ENCODE measurements around the gene GASK1B. TPM values are rescaled to one million over a fixed set of nuclear protein-coding genes. Genes with fewer than 3 reads are reported as not detected.

GASK1B gene
- total RNA-seq, 1 donor from 2014 or later = 61.9 TPM

- Histone ChIP-seq H3K27ac (replicated peaks) (no peak overlapping the region), H3K4me1 (peaks cover 32% of the 10 kb centered on the region), H3K36me3 (peaks cover 38% of the 10 kb centered on the region), H3K4me3 (no peak overlapping the region), H3K27me3 (ENCODE audit: low read depth) (no peaks in the 10 kb centered on the region), H3K9me3 (replicated peaks) (no peaks in the 10 kb centered on the region)
- no peak for DNase-seq
- intact Hi-C loops (cut with micrococcal nuclease) = no loop called here
- TF ChIP-seq CTCF (IDR thresholded peaks at IDR 0.05; ENCODE audit: borderline replicate concordance) = no peak
Observed at GRCh38 chr4:158128540-158128939, 44.3 kb downstream of the GASK1B start.

- intact Hi-C loops (cut with micrococcal nuclease) = no loop called here
- no peak for DNase-seq
Observed at GRCh38 chr4:158125310-158125709, 47.5 kb downstream of the GASK1B start.

More at GRCh38 chr4:158125310-158125709, 47.5 kb downstream of the GASK1B start:
- no peak for TF ChIP-seq CTCF (IDR thresholded peaks at IDR 0.05; ENCODE audit: borderline replicate concordance)
- peaks cover 37% of the 10 kb centered on the region for H3K36me3 ChIP-seq
- H3K4me1 ChIP-seq = peaks cover 20% of the 10 kb centered on the region
- H3K4me3 ChIP-seq = no peak overlapping the region
- no peaks in the 10 kb centered on the region for H3K9me3 ChIP-seq (replicated peaks)
- no peak overlapping the region for H3K27ac ChIP-seq (replicated peaks)
- H3K27me3 ChIP-seq (ENCODE audit: low read depth) = no peaks in the 10 kb centered on the region

Other genes with a start within 250 kb of the GASK1B start
- 11.4 TPM for gene TMEM144, start 37.5 kb upstream of the GASK1B start, total RNA-seq